Astrocyte (in vitro differentiated cells and primary cell): ENCODE data around the gene POLE. TPM values are rescaled to one million over a fixed set of nuclear protein-coding genes. Genes with fewer than 3 reads are reported as not detected.
A peak's percentile ranks its signal among the peaks of the same experiment; 100 is the strongest.

Experiments
- DNase-seq: peaks from one replicate; pipeline ENCODE4 v3.0.0-alpha.2; 2010; ENCODE audit warnings: low read depth
- FAIRE-seq: peaks from 2 replicates; lab custom pipeline; 2011; peaks lifted over from hg19 to GRCh38; lab: Jason Lieb, UNC
- H2AFZ ChIP-seq: 2 replicates; pipeline ENCODE4 v1.6.0; 2012; ENCODE audit warnings: low read depth, low read length, inconsistent platforms
- H3K27ac ChIP-seq: 2 replicates; pipeline ENCODE4 v1.5.1; 2011; ENCODE audit warnings: low read depth, low read length, inconsistent platforms
- H3K27me3 ChIP-seq: 2 replicates; pipeline ENCODE4 v1.6.0; 2011; ENCODE audit warnings: low read length, inconsistent platforms; ENCODE audit not compliant: insufficient read depth
- H3K36me3 ChIP-seq: 2 replicates; pipeline ENCODE4 v1.5.1; 2011; ENCODE audit warnings: low read length, inconsistent platforms; ENCODE audit not compliant: insufficient read depth
- H3K4me1 ChIP-seq: 2 replicates; pipeline ENCODE4 v1.5.1; 2011; ENCODE audit warnings: low read length, inconsistent platforms; ENCODE audit not compliant: insufficient read depth
- H3K4me2 ChIP-seq: 2 replicates; pipeline ENCODE4 v1.6.0; 2012; ENCODE audit warnings: low read length, inconsistent platforms
- H3K4me3 ChIP-seq: 2 replicates; pipeline ENCODE4 v1.5.1; 2011; ENCODE audit warnings: low read depth, mild to moderate bottlenecking, low read length, inconsistent platforms; ENCODE audit not compliant: insufficient read depth
- H3K79me2 ChIP-seq: 2 replicates; pipeline ENCODE4 v1.6.0; 2012; ENCODE audit warnings: mild to moderate bottlenecking, low read length, inconsistent platforms; ENCODE audit not compliant: insufficient read depth
- H3K9ac ChIP-seq: 2 replicates; pipeline ENCODE4 v1.6.0; 2012; ENCODE audit warnings: mild to moderate bottlenecking, low read length, inconsistent platforms
- H3K9me3 ChIP-seq: 2 replicates; pipeline ENCODE4 v1.5.1; 2012; ENCODE audit warnings: low read depth, mild to moderate bottlenecking, low read length, inconsistent platforms; ENCODE audit not compliant: insufficient read depth
- H4K20me1 ChIP-seq: 2 replicates; pipeline ENCODE4 v1.6.0; 2012; ENCODE audit warnings: low read length, inconsistent platforms; ENCODE audit not compliant: insufficient read depth
- H3K27ac Mint-ChIP-seq: one replicate; pipeline ENCODE4 v1.8.0; 2021; ENCODE audit warnings: mild to moderate bottlenecking, mixed read lengths; ENCODE audit not compliant: unreplicated experiment
- H3K27me3 Mint-ChIP-seq: one replicate; pipeline ENCODE4 v1.8.0; 2021; ENCODE audit warnings: low read depth, mixed read lengths; ENCODE audit not compliant: unreplicated experiment
- H3K36me3 Mint-ChIP-seq: one replicate; pipeline ENCODE4 v1.8.0; 2021; ENCODE audit warnings: low read depth, mixed read lengths; ENCODE audit not compliant: unreplicated experiment
- H3K4me1 Mint-ChIP-seq: one replicate; pipeline ENCODE4 v1.8.0; 2021; ENCODE audit warnings: low read depth, mixed read lengths; ENCODE audit not compliant: unreplicated experiment
- H3K4me3 Mint-ChIP-seq: one replicate; pipeline ENCODE4 v1.8.0; 2021; ENCODE audit warnings: mild to moderate bottlenecking, moderate library complexity, mixed read lengths; ENCODE audit not compliant: unreplicated experiment
- H3K9me3 Mint-ChIP-seq: one replicate; pipeline ENCODE4 v1.8.0; 2021; ENCODE audit warnings: mild to moderate bottlenecking, mixed read lengths; ENCODE audit not compliant: unreplicated experiment
- CTCF ChIP-seq: IDR thresholded peaks from 2 replicates; pipeline ENCODE4 v1.5.1; 2011; ENCODE audit warnings: low read depth, mild to moderate bottlenecking, inconsistent platforms, low read length, moderate library complexity; ENCODE audit not compliant: insufficient read depth
- EZH2 ChIP-seq: IDR thresholded peaks from 2 replicates; pipeline ENCODE4 v1.6.1; 2012; ENCODE audit warnings: mild to moderate bottlenecking, low read length, inconsistent platforms; ENCODE audit not compliant: insufficient read depth
- total RNA-seq: library from RNA; stranded (reverse); gene quantifications from 2 replicates; pipeline ENCODE4 v1.2.1, GENCODE V29; 2021

Gene POLE
- total RNA-seq, 1 donor from 2014 or later: 15.4 TPM

GRCh38 chr12:132637811-132638210, 49.3 kb downstream of the POLE start:
- H3K27me3 ChIP-seq: no peaks in the 10 kb centered on the region
- Mint-ChIP-seq H3K36me3 (peaks cover 26% of the 10 kb centered on the region), H3K27ac (no peak overlapping the region), H3K4me3 (no peak overlapping the region), H3K9me3 (peaks cover 2% of the 10 kb centered on the region), H3K27me3 (peaks cover 25% of the 10 kb centered on the region), H3K4me1 (peaks cover 3% of the 10 kb centered on the region)
- TF ChIP-seq CTCF: no peak
- TF ChIP-seq EZH2: no peak
- peaks cover 4% of the 10 kb centered on the region for H4K20me1 ChIP-seq
- no peak overlapping the region for H2AFZ ChIP-seq
- H3K4me2 ChIP-seq: no peak overlapping the region
- no peak for DNase-seq
- H3K36me3 ChIP-seq: peaks cover 6% of the 10 kb centered on the region
- no peak overlapping the region for H3K4me3 ChIP-seq
- no peak for FAIRE-seq
- H3K27ac ChIP-seq: no peak overlapping the region
- H3K79me2 ChIP-seq: no peaks in the 10 kb centered on the region
- no peaks in the 10 kb centered on the region for H3K9me3 ChIP-seq
- no peaks in the 10 kb centered on the region for H3K4me1 ChIP-seq
- H3K9ac ChIP-seq: no peak overlapping the region

DNA sequence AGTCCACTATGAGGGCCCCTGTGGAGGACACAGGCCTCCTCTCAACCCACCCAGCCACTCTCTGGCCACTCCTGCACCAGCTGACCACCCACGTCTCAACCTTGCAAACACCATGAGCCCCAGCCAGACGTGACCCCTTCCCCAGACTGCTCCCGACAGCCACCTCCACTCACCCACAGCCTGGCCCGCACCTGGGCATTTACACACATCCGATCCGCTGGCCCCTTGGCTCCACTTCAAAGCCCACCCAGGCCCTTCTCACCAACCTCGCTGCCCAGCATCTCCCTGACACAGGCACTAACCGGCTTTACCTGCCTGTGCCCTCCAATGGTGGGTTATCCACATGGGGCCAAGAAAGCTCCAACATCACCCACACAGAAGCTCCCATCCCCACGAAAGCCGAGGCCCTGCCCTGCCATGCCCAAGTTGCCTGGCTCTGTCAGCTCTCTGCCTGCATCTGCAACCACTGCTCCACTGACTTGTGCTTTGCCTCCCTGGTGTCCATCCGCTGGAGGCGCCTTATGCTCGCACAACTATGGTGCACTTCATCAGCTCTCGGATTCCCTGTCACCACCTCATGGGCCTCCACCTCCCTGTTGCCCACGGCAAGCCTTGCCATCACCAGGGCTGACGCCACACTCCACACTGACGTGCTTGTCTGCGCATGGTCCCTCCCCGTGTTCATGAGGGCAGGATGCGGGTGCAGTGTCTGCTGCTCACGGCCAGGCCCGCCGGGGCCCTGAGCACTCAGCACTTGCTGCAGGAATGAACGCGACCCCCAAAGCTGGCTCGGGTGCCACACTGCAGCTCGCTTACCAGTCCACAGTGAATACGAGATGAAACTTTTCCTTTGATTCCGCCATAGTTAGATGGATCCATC, 51.8 kb downstream of the POLE start:
- FAIRE-seq (no peak), DNase-seq (no peak)
- Histone ChIP-seq H3K9me3 (no peaks in the 10 kb centered on the region), H4K20me1 (peaks cover 4% of the 10 kb centered on the region), H3K27me3 (no peaks in the 10 kb centered on the region), H3K4me3 (no peak overlapping the region), H3K27ac (no peak overlapping the region), H3K9ac (no peak overlapping the region), H3K36me3 (peaks cover 14% of the 10 kb centered on the region), H3K4me1 (no peaks in the 10 kb centered on the region), H3K79me2 (no peaks in the 10 kb centered on the region), H3K4me2 (no peak overlapping the region), H2AFZ (no peak overlapping the region)
- Mint-ChIP-seq H3K27me3 (peaks cover 22% of the 10 kb centered on the region), H3K4me1 (peaks cover 3% of the 10 kb centered on the region), H3K27ac (no peak overlapping the region), H3K36me3 (peaks cover 18% of the 10 kb centered on the region), H3K9me3 (peaks cover 2% of the 10 kb centered on the region), H3K4me3 (no peak overlapping the region)
- TF ChIP-seq EZH2 (no peak), CTCF (no peak)

GRCh38 chr12:132634411-132634990, 52.6 kb downstream of the POLE start:
- H3K4me3 ChIP-seq: no peak overlapping the region
- FAIRE-seq (no peak), DNase-seq (no peak)
- Mint-ChIP-seq H3K9me3 (peaks cover 2% of the 10 kb centered on the region), H3K4me1 (peaks cover 3% of the 10 kb centered on the region), H3K36me3 (peaks cover 18% of the 10 kb centered on the region), H3K4me3 (no peak overlapping the region), H3K27ac (peak overlapping the region; percentile 47), H3K27me3 (peaks cover 22% of the 10 kb centered on the region)
- peaks cover 16% of the 10 kb centered on the region for H3K36me3 ChIP-seq
- H3K79me2 ChIP-seq: no peaks in the 10 kb centered on the region
- no peak overlapping the region for H2AFZ ChIP-seq
- no peak overlapping the region for H3K4me2 ChIP-seq
- H3K4me1 ChIP-seq: no peaks in the 10 kb centered on the region
- H4K20me1 ChIP-seq: peaks cover 4% of the 10 kb centered on the region
- no peak overlapping the region for H3K27ac ChIP-seq
- no peak overlapping the region for H3K9ac ChIP-seq
- TF ChIP-seq EZH2: no peak
- TF ChIP-seq CTCF: no peak
- no peaks in the 10 kb centered on the region for H3K9me3 ChIP-seq
- H3K27me3 ChIP-seq: no peaks in the 10 kb centered on the region
